Neutrophil (primary cell): ENCODE results near the gene LYPD1.

Experiments
- H3K27ac ChIP-seq: fragments of 200-600 bp; sonication (generic); 2 replicates; pipeline ENCODE4 v1.5.1; 2016; ENCODE audit warnings: mild to moderate bottlenecking, moderate library complexity
- H3K27me3 ChIP-seq: fragments of 200-600 bp; sonication (generic); 2 replicates; pipeline ENCODE4 v1.6.0; 2016; ENCODE audit warnings: mild to moderate bottlenecking
- H3K36me3 ChIP-seq: fragments of 200-600 bp; sonication (generic); 2 replicates; pipeline ENCODE4 v1.5.1; 2017
- H3K4me1 ChIP-seq, 2 experiments: fragments of 200-600 bp in 1 of 2; sonication (generic) in 1 of 2; 1 replicate in 1 of 2; 2 replicates in 1 of 2; pipeline versions ENCODE4 v1.5.1 to v1.6.1; 2013 to 2016; ENCODE audit warnings: low read depth in 1 of 2, low read length in 1 of 2, mild to moderate bottlenecking in 1 of 2, moderate library complexity in 1 of 2; ENCODE audit not compliant: control insufficient read depth in 1 of 2, insufficient read depth in 1 of 2
- H3K4me3 ChIP-seq, 2 experiments: fragments of 200-600 bp in 1 of 2; sonication (generic) in 1 of 2; 1 replicate in 1 of 2; 2 replicates in 1 of 2; pipeline ENCODE4 v1.5.1; 2013 to 2016; ENCODE audit warnings: low read depth in 1 of 2, low read length in 1 of 2, mild to moderate bottlenecking in 1 of 2, moderate library complexity in 1 of 2
- H3K9me3 ChIP-seq: fragments of 200-600 bp; sonication (generic); 2 replicates; pipeline ENCODE4 v1.5.1; 2016
- TF ChIP-seq, protein P1 (sequence below): fragments of 200-600 bp; sonication (generic); IDR thresholded peaks from 2 replicates; pipeline ENCODE4 v1.5.1; 2016; ENCODE audit warnings: antibody characterized with exemption

Gene LYPD1

DNA sequence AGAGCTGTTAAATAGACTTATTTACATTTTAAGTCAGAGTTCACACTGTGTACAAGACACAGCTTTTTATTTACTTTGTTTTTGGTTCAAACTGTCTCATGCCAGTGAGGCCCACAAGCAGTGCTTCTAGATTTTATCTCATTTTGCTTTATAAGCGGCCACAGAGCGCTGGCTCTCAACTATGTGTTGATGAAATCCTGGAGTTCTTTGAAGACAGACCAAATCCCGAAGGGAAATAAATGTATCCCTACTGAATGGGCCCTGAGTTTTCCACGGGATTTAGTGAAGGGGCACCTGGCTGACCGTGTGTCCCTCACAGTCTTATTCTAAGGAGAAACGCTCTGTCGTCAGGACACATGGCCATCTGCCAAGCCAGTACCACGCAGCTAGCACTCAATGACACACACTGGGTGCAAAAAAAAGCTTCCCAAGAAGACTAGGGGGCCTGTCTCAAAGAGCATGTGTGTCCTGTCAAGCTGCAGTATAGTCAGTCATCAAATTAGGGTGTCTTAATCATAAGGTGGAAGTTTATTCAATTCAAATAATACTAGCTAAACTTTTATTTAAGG, 23.4 kb downstream of the LYPD1 start:
- no peaks in the 10 kb centered on the region for H3K4me1 ChIP-seq
- no peak overlapping the region for H3K27ac ChIP-seq
- no peaks in the 10 kb centered on the region for H3K27me3 ChIP-seq
- no peak overlapping the region for H3K4me3 ChIP-seq
- H3K9me3 ChIP-seq: no peaks in the 10 kb centered on the region
- TF ChIP-seq, protein P1, sequence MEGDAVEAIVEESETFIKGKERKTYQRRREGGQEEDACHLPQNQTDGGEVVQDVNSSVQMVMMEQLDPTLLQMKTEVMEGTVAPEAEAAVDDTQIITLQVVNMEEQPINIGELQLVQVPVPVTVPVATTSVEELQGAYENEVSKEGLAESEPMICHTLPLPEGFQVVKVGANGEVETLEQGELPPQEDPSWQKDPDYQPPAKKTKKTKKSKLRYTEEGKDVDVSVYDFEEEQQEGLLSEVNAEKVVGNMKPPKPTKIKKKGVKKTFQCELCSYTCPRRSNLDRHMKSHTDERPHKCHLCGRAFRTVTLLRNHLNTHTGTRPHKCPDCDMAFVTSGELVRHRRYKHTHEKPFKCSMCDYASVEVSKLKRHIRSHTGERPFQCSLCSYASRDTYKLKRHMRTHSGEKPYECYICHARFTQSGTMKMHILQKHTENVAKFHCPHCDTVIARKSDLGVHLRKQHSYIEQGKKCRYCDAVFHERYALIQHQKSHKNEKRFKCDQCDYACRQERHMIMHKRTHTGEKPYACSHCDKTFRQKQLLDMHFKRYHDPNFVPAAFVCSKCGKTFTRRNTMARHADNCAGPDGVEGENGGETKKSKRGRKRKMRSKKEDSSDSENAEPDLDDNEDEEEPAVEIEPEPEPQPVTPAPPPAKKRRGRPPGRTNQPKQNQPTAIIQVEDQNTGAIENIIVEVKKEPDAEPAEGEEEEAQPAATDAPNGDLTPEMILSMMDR: no peak
- H3K36me3 ChIP-seq: no peaks in the 10 kb centered on the region

DNA sequence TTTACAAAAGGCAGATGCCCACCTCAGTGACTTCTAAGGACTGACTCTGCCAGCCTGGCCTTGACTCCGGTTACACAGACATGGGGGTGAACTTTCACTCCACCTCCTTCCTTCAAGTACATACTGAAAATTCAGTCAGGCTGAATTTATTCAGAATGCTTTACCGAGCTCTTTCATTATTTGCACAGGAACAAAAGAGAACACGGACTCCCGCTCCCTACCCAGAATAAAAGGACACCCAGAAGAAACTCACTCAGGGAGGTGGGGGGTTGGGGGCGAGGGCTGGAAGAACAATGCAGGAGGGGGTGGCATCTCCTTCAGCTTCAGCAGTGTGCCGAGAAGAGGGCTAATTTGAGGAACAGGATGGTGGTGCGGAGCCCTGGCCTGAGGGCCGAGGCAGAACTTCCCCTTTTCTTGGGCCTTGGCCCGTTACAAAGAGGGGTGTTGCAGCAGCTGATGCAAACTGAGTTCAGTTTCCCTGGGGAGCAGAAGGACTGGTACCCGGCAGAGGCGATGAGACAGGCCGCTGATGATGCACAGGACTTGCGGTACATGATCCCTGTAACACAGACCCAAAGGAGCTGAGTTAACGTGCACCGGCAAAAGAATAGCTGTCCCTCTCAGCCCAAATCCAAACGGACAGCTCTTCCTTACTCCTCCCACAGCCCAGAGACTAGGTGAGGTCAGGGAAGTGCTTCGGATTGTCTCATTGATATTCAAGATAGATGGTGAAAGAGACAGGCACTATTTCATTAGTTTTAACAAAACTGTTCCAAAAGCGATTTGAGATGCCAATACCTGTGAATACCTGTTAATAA, 24.1 kb downstream of the LYPD1 start:
- Histone ChIP-seq H3K27me3 (no peaks in the 10 kb centered on the region), H3K9me3 (no peaks in the 10 kb centered on the region), H3K4me1 (no peaks in the 10 kb centered on the region), H3K4me3 (no peak overlapping the region), H3K27ac (no peak overlapping the region), H3K36me3 (no peaks in the 10 kb centered on the region)
- TF ChIP-seq, protein P1: no peak

DNA sequence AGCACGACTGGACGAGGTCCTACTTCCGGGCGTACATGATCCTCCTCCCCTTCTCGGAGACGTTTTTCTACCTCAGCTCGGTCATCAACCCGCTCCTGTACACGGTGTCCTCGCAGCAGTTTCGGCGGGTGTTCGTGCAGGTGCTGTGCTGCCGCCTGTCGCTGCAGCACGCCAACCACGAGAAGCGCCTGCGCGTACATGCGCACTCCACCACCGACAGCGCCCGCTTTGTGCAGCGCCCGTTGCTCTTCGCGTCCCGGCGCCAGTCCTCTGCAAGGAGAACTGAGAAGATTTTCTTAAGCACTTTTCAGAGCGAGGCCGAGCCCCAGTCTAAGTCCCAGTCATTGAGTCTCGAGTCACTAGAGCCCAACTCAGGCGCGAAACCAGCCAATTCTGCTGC, 24.8 kb downstream of the LYPD1 start:
- H3K36me3 ChIP-seq: no peaks in the 10 kb centered on the region
- TF ChIP-seq, protein P1: no peak
- H3K4me3 ChIP-seq: no peak overlapping the region
- no peaks in the 10 kb centered on the region for H3K27me3 ChIP-seq
- no peak overlapping the region for H3K27ac ChIP-seq
- H3K9me3 ChIP-seq: no peaks in the 10 kb centered on the region
- no peaks in the 10 kb centered on the region for H3K4me1 ChIP-seq

DNA sequence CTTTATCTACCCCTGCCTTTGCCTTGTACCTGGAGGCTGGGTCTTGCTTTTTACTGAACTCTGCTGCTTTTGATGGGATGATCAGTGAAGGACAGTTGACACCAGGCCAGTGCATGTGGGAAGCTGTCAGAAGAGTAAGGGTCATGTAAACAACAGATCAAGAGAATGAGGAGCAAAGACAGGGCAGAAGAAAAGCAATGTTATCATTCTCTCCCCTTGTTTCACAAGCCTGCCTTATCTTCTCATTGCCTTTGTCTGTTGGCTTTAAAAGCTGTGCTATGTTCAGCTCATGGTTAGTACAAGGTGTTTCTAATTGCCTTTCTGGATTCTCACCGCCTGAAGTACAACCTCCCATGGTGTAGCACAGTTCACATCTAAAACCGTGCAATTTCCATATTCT, 27.6 kb downstream of the LYPD1 start:
- TF ChIP-seq, protein P1: no peak
- no peak overlapping the region for H3K27ac ChIP-seq
- no peaks in the 10 kb centered on the region for H3K4me1 ChIP-seq
- no peaks in the 10 kb centered on the region for H3K27me3 ChIP-seq
- no peaks in the 10 kb centered on the region for H3K36me3 ChIP-seq
- H3K9me3 ChIP-seq: no peaks in the 10 kb centered on the region
- no peak overlapping the region for H3K4me3 ChIP-seq

DNA sequence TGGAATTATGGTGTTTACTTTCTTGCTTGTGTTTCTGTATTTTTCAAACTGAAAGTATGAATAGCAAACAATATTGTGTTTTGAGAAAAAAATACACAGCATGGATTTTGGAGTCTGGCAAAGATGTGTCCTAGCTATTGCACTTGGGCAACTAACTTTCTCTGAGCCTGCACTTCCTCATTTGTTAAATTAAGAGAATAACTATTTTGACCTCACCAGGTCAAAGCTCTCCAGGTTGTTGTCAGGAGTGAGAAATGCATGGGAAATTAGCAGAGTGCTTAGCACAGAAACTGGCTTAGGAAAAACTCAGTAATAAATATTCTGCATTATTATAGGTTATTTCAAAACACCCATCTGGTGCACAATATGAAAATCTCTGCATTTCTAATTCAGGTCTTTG, 28.2 kb downstream of the LYPD1 start:
- H3K4me3 ChIP-seq: no peak overlapping the region
- H3K27ac ChIP-seq: no peak overlapping the region
- no peaks in the 10 kb centered on the region for H3K4me1 ChIP-seq
- no peaks in the 10 kb centered on the region for H3K9me3 ChIP-seq
- TF ChIP-seq, protein P1: no peak
- H3K36me3 ChIP-seq: no peaks in the 10 kb centered on the region
- H3K27me3 ChIP-seq: no peaks in the 10 kb centered on the region
